ENCODE results near the gene ZNRF3.

GRCh38 chr22:28997342-28997741 lies 114.0 kb downstream of the ZNRF3 start:
- TF ChIP-seq EZH2 (IDR thresholded peaks at IDR 0.05; ENCODE audit: borderline replicate concordance, insufficient read depth, low read length, poor library complexity, severe bottlenecking) (no peak), CTCF (IDR thresholded peaks at IDR 0.05; ENCODE audit: poor library complexity, severe bottlenecking) (no peak)
